Activated CD4-positive, alpha-beta T cell treated with anti-CD3 and anti-CD28 coated beads for 36 hours (primary cell): ENCODE results near the gene EMC9. TPM values are rescaled to one million over a fixed set of nuclear protein-coding genes. Genes with fewer than 3 reads are reported as not detected.
A peak's percentile ranks its signal among the peaks of the same experiment; 100 is the strongest.

ENCODE experiments used
- ATAC-seq: fragments of 200-7000 bp; cut with Tn5 transposase; one replicate; pipeline ENCODE4 v1.10.0; 2021; ENCODE audit warnings: mild to moderate bottlenecking, moderate library complexity
- CTCF ChIA-PET: fragments of 350-600 bp; sonication (Branson Sonifier 250); formaldehyde crosslinking; loops from one replicate; lab custom pipeline; 2021; ENCODE audit warnings: antibody characterized with exemption; lab: Charles Lee
- POLR2A ChIA-PET: fragments of 350-600 bp; sonication (Branson Sonifier 250); formaldehyde crosslinking; loops from one replicate; lab custom pipeline; 2021; ENCODE audit warnings: antibody characterized with exemption, inconsistent platforms; lab: Charles Lee
- DNase-seq: peaks from one replicate; pipeline ENCODE4 v3.0.0-alpha.2; 2020
- H3K27ac Mint-ChIP-seq: one replicate; pipeline ENCODE4 v1.8.0; 2021; ENCODE audit warnings: mixed read lengths
- H3K27me3 Mint-ChIP-seq: one replicate; pipeline ENCODE4 v1.8.0; 2021; ENCODE audit warnings: mixed read lengths
- H3K36me3 Mint-ChIP-seq: one replicate; pipeline ENCODE4 v1.8.0; 2021; ENCODE audit warnings: low read depth, mixed read lengths
- H3K4me1 Mint-ChIP-seq: one replicate; pipeline ENCODE4 v1.8.0; 2021; ENCODE audit warnings: mixed read lengths
- H3K4me3 Mint-ChIP-seq: one replicate; pipeline ENCODE4 v1.8.0; 2021; ENCODE audit warnings: mild to moderate bottlenecking, moderate library complexity, mixed read lengths
- H3K9me3 Mint-ChIP-seq: one replicate; pipeline ENCODE4 v1.8.0; 2021; ENCODE audit warnings: low read depth, mixed read lengths
- intact Hi-C, 2 experiments: fragments of 100-400 bp; cut with DNase I in 1 of 2; cut with micrococcal nuclease in 1 of 2; formaldehyde crosslinking; loops; one replicate each; pipeline versions ENCODE4 v1.14.2 to v1.15.1; 2022 to 2024; cut with DNase I, micrococcal nuclease
- total RNA-seq, 2 experiments: library from RNA; stranded (reverse); gene quantifications; one replicate each; pipeline ENCODE4 v1.2.3, GENCODE V29; 2021

EMC9 gene
- total RNA-seq, 2 experiments from 2014 or later: 36.9 to 46.7 TPM

- ATAC-seq (no peak), DNase-seq (no peak)
- no peak overlapping the region for H3K4me3 Mint-ChIP-seq
- no peaks in the 10 kb centered on the region for H3K27me3 Mint-ChIP-seq
- intact Hi-C loops: no loop called here
- peaks cover 12% of the 10 kb centered on the region for H3K4me1 Mint-ChIP-seq
- POLR2A ChIA-PET: no interaction called here
- no peaks in the 10 kb centered on the region for H3K9me3 Mint-ChIP-seq
- H3K27ac Mint-ChIP-seq: no peak overlapping the region
- peaks cover 52% of the 10 kb centered on the region for H3K36me3 Mint-ChIP-seq
- CTCF ChIA-PET: interaction anchor here (1.7 kb wide), 1 partner anchor 13 kb away, joined by 5 read pairs; no protein-coding TSS in a partner anchor
These were observed 20.2 kb downstream of the EMC9 start for GRCh38 chr14:24121210-24121609.

GRCh38 chr14:24119691-24120090 lies 21.7 kb downstream of the EMC9 start:
- Mint-ChIP-seq H3K27ac (no peak overlapping the region), H3K36me3 (peaks cover 59% of the 10 kb centered on the region), H3K4me3 (no peak overlapping the region), H3K27me3 (no peaks in the 10 kb centered on the region), H3K9me3 (no peaks in the 10 kb centered on the region), H3K4me1 (peaks cover 23% of the 10 kb centered on the region)
- CTCF ChIA-PET: interaction anchor here (0.6 kb wide), 1 partner anchor 391 kb away, joined by 5 read pairs; no protein-coding TSS in a partner anchor
- DNase-seq: no peak
- intact Hi-C loops: loop anchor here in 1 of 2 experiments (10.0 kb wide), 1 partner anchor 1025 kb away; the partner anchor contains the start of genes ACIN1 and C14orf119
- no peak for ATAC-seq
- POLR2A ChIA-PET: interaction anchor here (1.0 kb wide), 1 partner anchor 41 kb away, joined by 3 read pairs; no protein-coding TSS in a partner anchor

DNA sequence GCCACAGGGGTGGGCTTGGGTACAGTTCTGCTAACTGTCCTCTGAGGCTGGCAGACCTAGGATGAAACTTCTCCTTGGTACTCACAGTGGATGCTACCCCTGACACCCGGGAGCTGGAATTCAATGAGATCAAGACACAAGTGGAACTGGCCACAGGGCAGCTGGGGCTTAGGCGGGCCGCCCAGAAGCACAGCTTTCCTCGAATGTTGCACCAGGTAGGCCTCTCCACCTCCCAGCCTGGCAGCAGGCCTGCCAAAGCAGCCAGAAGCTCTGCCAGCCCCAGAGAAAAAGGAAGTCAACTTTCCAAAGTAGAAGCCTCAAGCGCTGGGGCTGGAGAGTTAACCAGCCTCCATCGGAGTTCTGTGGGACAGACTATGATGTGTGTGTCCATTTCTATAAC lies 24.2 kb downstream of the EMC9 start:
- Mint-ChIP-seq H3K27ac (no peak overlapping the region), H3K4me3 (no peak overlapping the region), H3K36me3 (peaks cover 47% of the 10 kb centered on the region), H3K27me3 (no peaks in the 10 kb centered on the region), H3K9me3 (no peaks in the 10 kb centered on the region), H3K4me1 (peaks cover 24% of the 10 kb centered on the region)
- ATAC-seq (no peak), DNase-seq (no peak)
- intact Hi-C loops: loop anchor here in 1 of 2 experiments (10.0 kb wide), 1 partner anchor 1022 kb away; the partner anchor contains the start of genes ACIN1 and C14orf119
- CTCF ChIA-PET: interaction anchor here (0.8 to 2.0 kb wide), 7 partner anchors 9 to 30 kb away, joined by 3 to 6 read pairs (median 4); partner anchors contain the start of genes PSME1 and RNF31
- POLR2A ChIA-PET: interaction anchor here (1.1 kb wide), 1 partner anchor 19 kb away, joined by 4 read pairs; the partner anchor contains the start of gene PSME1

- DNase-seq (no peak), ATAC-seq (no peak)
- Mint-ChIP-seq H3K36me3 (peaks cover 44% of the 10 kb centered on the region), H3K4me1 (peaks cover 25% of the 10 kb centered on the region), H3K4me3 (peak overlapping the region; percentile 85), H3K9me3 (no peaks in the 10 kb centered on the region), H3K27me3 (no peaks in the 10 kb centered on the region), H3K27ac (no peak overlapping the region)
- CTCF ChIA-PET: interaction anchor here (0.6 to 3.3 kb wide), 9 partner anchors 8 to 180 kb away, joined by 3 to 31 read pairs (median 4); partner anchors contain the start of genes PCK2, PSME1 and RNF31
- intact Hi-C loops: loop anchor here in 1 of 2 experiments (10.0 kb wide), 1 partner anchor 1021 kb away; the partner anchor contains the start of genes ACIN1 and C14orf119
- POLR2A ChIA-PET: interaction anchor here (0.9 to 1.1 kb wide), 4 partner anchors 20 to 36 kb away, joined by 3 to 5 read pairs (median 4); partner anchors contain the start of genes EMC9, PSME1 and PSME2
These were observed 25.1 kb downstream of the EMC9 start for GRCh38 chr14:24116128-24116814.

DNA sequence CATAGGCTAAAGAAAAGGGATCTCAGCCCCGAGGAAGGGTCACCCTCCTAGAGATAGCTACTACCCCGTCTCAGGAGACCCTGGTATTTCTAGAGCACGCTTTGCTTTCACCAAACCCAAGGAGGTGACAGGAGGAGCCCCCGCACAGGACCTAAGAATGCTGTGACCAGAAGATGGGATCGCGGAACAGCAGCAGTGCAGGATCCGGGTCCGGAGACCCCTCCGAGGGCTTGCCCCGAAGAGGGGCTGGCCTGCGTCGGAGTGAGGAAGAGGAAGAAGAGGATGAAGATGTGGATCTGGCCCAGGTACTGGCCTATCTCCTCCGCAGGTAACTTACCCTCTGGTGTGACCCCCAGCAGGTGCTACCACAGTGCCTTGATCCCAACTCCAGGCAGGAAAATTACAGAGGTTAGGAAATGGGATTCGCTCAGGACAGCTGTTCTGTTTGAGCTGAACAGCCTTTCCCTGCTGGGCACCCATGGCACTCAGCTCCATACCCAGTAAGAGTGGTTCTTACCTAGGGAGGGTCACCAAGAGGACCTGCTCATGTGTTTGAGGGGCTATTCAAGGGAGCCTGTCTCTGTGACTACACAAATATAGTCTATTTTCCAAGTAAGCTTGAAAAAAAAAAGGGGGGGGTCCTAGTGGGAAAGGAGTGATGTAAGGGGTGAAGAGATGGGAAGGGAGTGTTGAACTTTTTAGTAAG lies 25.8 kb downstream of the EMC9 start:
- CTCF ChIA-PET: interaction anchor here (0.6 to 3.3 kb wide), 16 partner anchors 9 to 321 kb away, joined by 3 to 32 read pairs (median 4); partner anchors contain the start of genes CIDEB, EMC9, IRF9 and PCK2
- peak overlapping the region; percentile 85 for H3K4me3 Mint-ChIP-seq
- no peaks in the 10 kb centered on the region for H3K27me3 Mint-ChIP-seq
- intact Hi-C loops: loop anchor here in 1 of 2 experiments (10.0 kb wide), 1 partner anchor 1021 kb away; the partner anchor contains the start of genes ACIN1 and C14orf119
- POLR2A ChIA-PET: interaction anchor here (0.9 to 2.8 kb wide), 13 partner anchors 17 to 127 kb away, joined by 3 to 35 read pairs (median 6); partner anchors contain the start of genes CHMP4A, EMC9, IPO4 and IRF9
- DNase-seq (no peak), ATAC-seq (no peak)
- H3K36me3 Mint-ChIP-seq: peaks cover 38% of the 10 kb centered on the region
- no peaks in the 10 kb centered on the region for H3K9me3 Mint-ChIP-seq
- peaks cover 27% of the 10 kb centered on the region for H3K4me1 Mint-ChIP-seq
- peak overlapping the region; percentile 97 for H3K27ac Mint-ChIP-seq

DNA sequence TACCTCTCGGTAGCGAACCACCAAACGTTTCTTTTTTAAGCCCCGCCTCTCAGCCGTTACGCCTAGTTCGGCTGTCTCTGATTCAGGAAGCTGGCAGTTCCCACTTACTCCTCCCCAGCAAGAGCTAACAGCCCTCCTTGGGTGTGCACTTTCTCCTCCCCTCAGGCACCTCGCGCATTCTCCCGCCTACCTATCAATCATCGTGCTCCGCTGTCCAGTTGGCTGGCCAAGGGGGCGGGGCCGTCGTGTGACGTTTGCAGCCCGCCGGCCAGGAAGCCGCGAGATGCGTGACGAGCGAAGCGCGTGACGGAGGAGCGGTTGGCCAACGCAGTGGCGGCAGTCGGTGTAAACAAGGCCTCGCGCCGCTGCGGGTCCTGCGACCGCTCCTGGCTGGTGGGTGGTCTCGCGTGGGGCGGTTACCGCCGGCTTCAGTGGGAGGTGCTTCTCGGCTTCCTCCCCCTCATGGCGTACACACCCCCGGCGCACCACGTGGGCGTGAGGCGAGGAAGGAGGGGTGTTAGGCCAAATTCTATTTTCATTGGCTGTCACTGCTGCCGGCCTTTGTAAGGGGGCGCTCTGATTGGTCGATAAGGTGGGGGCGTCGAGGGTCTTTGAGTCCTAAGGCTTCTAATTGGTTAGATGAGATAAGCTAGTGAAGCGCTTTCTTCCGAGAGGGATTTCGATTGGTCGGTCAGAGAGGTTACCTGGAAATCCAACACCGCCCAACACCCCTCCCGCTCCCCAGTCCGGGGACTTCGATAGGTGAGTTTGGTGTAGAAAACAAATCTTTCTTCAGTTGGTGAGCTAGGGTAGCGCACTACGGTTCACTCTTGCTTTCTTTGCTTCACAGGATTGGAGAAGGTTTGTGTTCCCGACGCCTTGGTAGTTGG lies 26.6 kb downstream of the EMC9 start, which contains the start of the genes DCAF11 and NRL:
TSS of gene DCAF11 (plus strand) at position 246 of the 890 bp plus-strand sequence. CDS start 818 bp downstream, outside the sequence.
TSS of gene NRL (minus strand) at position 418 of the 890 bp plus-strand sequence. CDS start 32,101 bp downstream, outside the sequence.
- H3K36me3 Mint-ChIP-seq: peaks cover 36% of the 10 kb centered on the region
- peak within 1 kb of the TSS; percentile 85 for H3K4me3 Mint-ChIP-seq
- ChIA-PET POLR2A (interaction anchor here (0.6 to 2.8 kb wide), 20 partner anchors 18 to 316 kb away, joined by 3 to 35 read pairs (median 6); partner anchors contain the start of genes CHMP4A, DHRS1, EMC9 and IPO4), CTCF (interaction anchor here (0.8 to 3.3 kb wide), 27 partner anchors 10 to 322 kb away, joined by 3 to 32 read pairs (median 5); partner anchors contain the start of genes CIDEB, EMC9, IRF9 and PCK2)
- ATAC-seq (peak; percentile 89), DNase-seq (peak; percentile 99)
- H3K9me3 Mint-ChIP-seq: no peaks in the 10 kb centered on the region
- peaks cover 28% of the 10 kb centered on the region for H3K4me1 Mint-ChIP-seq
- H3K27ac Mint-ChIP-seq: peak within 1 kb of the TSS; percentile 97
- no peaks in the 10 kb centered on the region for H3K27me3 Mint-ChIP-seq
- intact Hi-C loops: loop anchor here (1.0 to 10.0 kb wide), 19 partner anchors 20 to 1020 kb away; partner anchors contain the start of genes EMC9 (in 2 of the 2), GMPR2 (in 2 of the 2), IRF9 (in 2 of the 2) and NEDD8 (in 2 of the 2)

DNA sequence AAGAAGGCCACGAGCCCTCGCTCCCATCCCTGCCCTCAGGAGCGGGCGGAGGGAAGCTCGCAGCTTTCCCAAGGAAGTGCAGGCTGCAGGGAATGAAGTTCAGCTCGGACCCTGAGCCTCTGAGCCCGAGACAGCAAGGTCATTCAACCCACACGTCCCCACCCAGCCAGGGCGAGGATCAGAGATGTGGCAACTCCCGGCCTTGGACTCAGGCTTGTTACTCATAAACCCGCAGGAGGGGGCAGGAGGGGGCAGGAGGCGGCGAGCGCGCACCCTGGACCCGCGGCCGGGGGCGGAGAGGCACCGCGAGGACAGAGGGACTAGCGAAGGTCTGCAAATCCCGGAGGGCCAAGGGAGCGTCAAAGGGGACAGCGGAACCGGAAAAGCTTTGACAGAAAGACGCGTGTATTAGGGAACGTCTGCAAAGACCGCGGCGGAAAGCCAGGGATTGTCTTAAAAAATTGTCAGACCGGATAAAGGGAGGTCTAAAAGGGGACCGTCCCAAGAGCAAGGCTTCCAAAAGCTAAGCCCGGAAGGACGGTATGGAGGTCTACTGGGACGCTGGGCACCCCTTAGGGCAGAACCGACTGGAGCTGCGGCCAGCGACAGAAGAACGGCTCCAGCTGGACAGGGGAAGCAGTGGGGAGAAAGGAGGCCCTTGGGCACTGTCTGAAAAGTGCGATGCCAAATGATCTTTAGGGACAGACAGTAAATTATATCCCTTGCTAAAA lies 27.4 kb downstream of the EMC9 start:
- POLR2A ChIA-PET: interaction anchor here (0.9 to 2.8 kb wide), 19 partner anchors 19 to 317 kb away, joined by 3 to 35 read pairs (median 6); partner anchors contain the start of genes CHMP4A, DHRS1, EMC9 and IPO4
- peak; percentile 42 for ATAC-seq

GRCh38 chr14:24113379-24113800 lies 28.0 kb downstream of the EMC9 start:
- ChIA-PET POLR2A (interaction anchor here (1.0 to 2.8 kb wide), 8 partner anchors 20 to 186 kb away, joined by 3 to 35 read pairs (median 12); partner anchors contain the start of genes DHRS1, EMC9, IRF9 and NOP9), CTCF (interaction anchor here (0.6 to 3.3 kb wide), 10 partner anchors 20 to 556 kb away, joined by 3 to 32 read pairs (median 9); partner anchors contain the start of genes IRF9, PCK2, PSME1 and PSME2)
- Mint-ChIP-seq H3K36me3 (peaks cover 24% of the 10 kb centered on the region), H3K9me3 (no peaks in the 10 kb centered on the region), H3K4me3 (peak overlapping the region; percentile 85), H3K4me1 (peaks cover 38% of the 10 kb centered on the region), H3K27ac (peak overlapping the region; percentile 97), H3K27me3 (no peaks in the 10 kb centered on the region)
- DNase-seq (no peak), ATAC-seq (no peak)
- intact Hi-C loops: loop anchor here in 1 of 2 experiments (10.0 kb wide), 1 partner anchor 1019 kb away; the partner anchor contains the start of genes ACIN1 and C14orf119

More for the DNA sequence above, 27.4 kb downstream of the EMC9 start:
- DNase-seq: peak; percentile 92
- Mint-ChIP-seq H3K4me1 (peaks cover 32% of the 10 kb centered on the region), H3K36me3 (peaks cover 29% of the 10 kb centered on the region), H3K4me3 (peak overlapping the region; percentile 85), H3K27me3 (no peaks in the 10 kb centered on the region), H3K27ac (peak overlapping the region; percentile 97), H3K9me3 (no peaks in the 10 kb centered on the region)
- intact Hi-C loops: loop anchor here (1.0 to 10.0 kb wide), 19 partner anchors 20 to 1019 kb away; partner anchors contain the start of genes EMC9 (in 2 of the 2), GMPR2 (in 2 of the 2), IRF9 (in 2 of the 2) and NEDD8 (in 2 of the 2)
- CTCF ChIA-PET: interaction anchor here (0.6 to 3.3 kb wide), 24 partner anchors 11 to 557 kb away, joined by 3 to 32 read pairs (median 5); partner anchors contain the start of genes CIDEB, EMC9, IRF9 and PCK2
